ENCODE data around the gene TDRD12.
"Not testable (repeated sequence)": the region's sequence is repeated elsewhere in the genome, so short reads cannot be mapped to it uniquely, and the experiment has no call there.

The TDRD12 gene

GRCh38 chr19:32702010-32702409 is 17.6 kb upstream of the TDRD12 start (continued):
- TF ChIP-seq ZNF426 (tag by site-specific recombination; IDR thresholded peaks at IDR 0.05) = no peak

GRCh38 chr19:32704006-32704405 is 15.6 kb upstream of the TDRD12 start:
- H3K36me3 ChIP-seq (ENCODE audit: control insufficient read depth in 2 of 2, insufficient read depth in 1 of 2, low read length in 2 of 2) = peaks cover 79 to 85% of the 10 kb centered on the region in 2 experiments
- peaks cover 13% of the 10 kb centered on the region for H3K9me3 ChIP-seq (ENCODE audit: control insufficient read depth, insufficient read depth, low read depth, low read length)
- CTCF ChIA-PET = interaction anchor here (0.6 to 1.3 kb wide), 5 partner anchors 11 to 1338 kb away, joined by 3 to 4 read pairs (median 3); no protein-coding TSS in a partner anchor
- POLR2A ChIA-PET; H3K27ac ChIP-seq (ENCODE audit: extremely low read depth, low read depth, low read length); H3K4me3 ChIP-seq (ENCODE audit: low read depth, low read length): not testable (repeated sequence)
- H3K4me1 ChIP-seq (ENCODE audit: control insufficient read depth, insufficient read depth, low read length) = peaks cover 19% of the 10 kb centered on the region
- TF ChIP-seq ZNF76 (tag by site-specific recombination; IDR thresholded peaks at IDR 0.05; ENCODE audit: borderline replicate concordance, low read depth) (0 out of 2 replicates have a peak, but pooled peaks have one; percentile 27), ZNF610 (tag by site-specific recombination; IDR thresholded peaks at IDR 0.05; ENCODE audit: borderline replicate concordance) (peak; percentile 21; the same call in 1 of the 2 replicates), ZNF202 (tag by site-specific recombination; IDR thresholded peaks at IDR 0.05; ENCODE audit: borderline replicate concordance) (peak; percentile 42; the same call in 1 of the 2 replicates), SETDB1 (IDR thresholded peaks at IDR 0.05; ENCODE audit: insufficient read length, low read length) (peak; percentile 59)

- POLR2A ChIA-PET = interaction anchor here (1.1 kb wide), 1 partner anchor 9 kb away, joined by 4 read pairs; no protein-coding TSS in a partner anchor
- H3K36me3 ChIP-seq (ENCODE audit: control insufficient read depth in 2 of 2, insufficient read depth in 1 of 2, low read length in 2 of 2) = peaks cover 84 to 86% of the 10 kb centered on the region in 2 experiments
- H3K4me3 ChIP-seq (ENCODE audit: low read depth, low read length) = no peak overlapping the region
- H3K4me1 ChIP-seq (ENCODE audit: control insufficient read depth, insufficient read depth, low read length) = no peaks in the 10 kb centered on the region
- TF ChIP-seq CTCF (tag by site-specific recombination; IDR thresholded peaks at IDR 0.05) (no peak), ZNF280C (tag by site-specific recombination; IDR thresholded peaks at IDR 0.05) (no peak), ZNF626 (tag by site-specific recombination; IDR thresholded peaks at IDR 0.05) (no peak), MZF1 (tag by site-specific recombination; IDR thresholded peaks at IDR 0.05; ENCODE audit: borderline replicate concordance) (no peak)
- CTCF ChIA-PET = interaction anchor here (0.9 kb wide), 1 partner anchor 10 kb away, joined by 3 read pairs; no protein-coding TSS in a partner anchor
- peaks cover 7% of the 10 kb centered on the region for H3K9me3 ChIP-seq (ENCODE audit: control insufficient read depth, insufficient read depth, low read depth, low read length)
- H3K27ac ChIP-seq (ENCODE audit: extremely low read depth, low read depth, low read length) = no peak overlapping the region
These were observed 11.1 kb upstream of the TDRD12 start for GRCh38 chr19:32708457-32708856.

GRCh38 chr19:32709032-32709431 is 10.5 kb upstream of the TDRD12 start:
- Histone ChIP-seq H3K27ac (ENCODE audit: extremely low read depth, low read depth, low read length) (no peak overlapping the region), H3K4me1 (ENCODE audit: control insufficient read depth, insufficient read depth, low read length) (no peaks in the 10 kb centered on the region), H3K36me3 (ENCODE audit: control insufficient read depth in 2 of 2, insufficient read depth in 1 of 2, low read length in 2 of 2) (peaks cover 85 to 90% of the 10 kb centered on the region in 2 experiments), H3K9me3 (ENCODE audit: control insufficient read depth, insufficient read depth, low read depth, low read length) (peaks cover 7% of the 10 kb centered on the region), H3K4me3 (ENCODE audit: low read depth, low read length) (no peak overlapping the region)
- ChIA-PET CTCF (interaction anchor here (0.7 to 0.9 kb wide), 2 partner anchors 11 to 248 kb away, joined by 3 to 5 read pairs; no protein-coding TSS in a partner anchor), POLR2A (interaction anchor here (1.1 kb wide), 1 partner anchor 9 kb away, joined by 4 read pairs; no protein-coding TSS in a partner anchor)
- TF ChIP-seq ZNF155 (tag by site-specific recombination; IDR thresholded peaks at IDR 0.05) (no peak), GLI4 (tag by site-specific recombination; IDR thresholded peaks at IDR 0.05) (no peak), ZNF391 (tag by site-specific recombination; IDR thresholded peaks at IDR 0.05; ENCODE audit: borderline replicate concordance, low read depth) (no peak), ZNF16 (tag by site-specific recombination; IDR thresholded peaks at IDR 0.05; ENCODE audit: low read depth) (no peak), ZNF140 (tag by site-specific recombination; IDR thresholded peaks at IDR 0.05) (no peak), ZNF426 (tag by site-specific recombination; IDR thresholded peaks at IDR 0.05) (no peak), ZNF677 (tag by site-specific recombination; IDR thresholded peaks at IDR 0.05) (no peak)
